SJSA1 (cell line): ENCODE measurements around the gene SMYD3. TPM values are rescaled to one million over a fixed set of nuclear protein-coding genes. Genes with fewer than 3 reads are reported as not detected.
A peak's percentile ranks its signal among the peaks of the same experiment; 100 is the strongest.

Source experiments
- DNase-seq, 2 experiments: peaks; one replicate each; pipeline ENCODE4 v3.0.0-alpha.2; 2015 to 2020; ENCODE audit warnings: low spot score in 2 of 2, low read depth in 1 of 2
- H3K27ac ChIP-seq: fragments of 250-450 bp; sonication (Bioruptor Pico); 2 replicates; pipeline ENCODE4 v1.5.1; 2020; ENCODE audit warnings: mild to moderate bottlenecking, moderate library complexity
- H3K27me3 ChIP-seq: fragments of 250-450 bp; sonication (Bioruptor Pico); replicated peaks from 2 replicates; pipeline ENCODE4 v1.5.1; 2020; ENCODE audit warnings: mild to moderate bottlenecking, moderate library complexity
- H3K36me3 ChIP-seq: fragments of 250-450 bp; sonication (Bioruptor Pico); 2 replicates; pipeline ENCODE4 v1.5.1; 2020; ENCODE audit warnings: mild to moderate bottlenecking
- H3K4me1 ChIP-seq: fragments of 250-450 bp; sonication (Bioruptor Pico); replicated peaks from 2 replicates; pipeline ENCODE4 v1.6.1; 2021; ENCODE audit warnings: mild to moderate bottlenecking
- H3K4me3 ChIP-seq: fragments of 250-450 bp; sonication (Bioruptor Pico); 2 replicates; pipeline ENCODE4 v1.5.1; 2020; ENCODE audit warnings: mild to moderate bottlenecking
- H3K9me3 ChIP-seq: fragments of 250-450 bp; sonication (Bioruptor Pico); replicated peaks from 2 replicates; pipeline ENCODE4 v1.5.1; 2020; ENCODE audit warnings: mild to moderate bottlenecking
- total RNA-seq: library from RNA; depleted of rRNA; stranded (reverse); fragments of >200 nt; shearing (Covaris generic); gene quantifications from 2 replicates; pipeline ENCODE4 v1.2.3, GENCODE V29; 2014

The SMYD3 gene
- total RNA-seq, 1 experiment from 2014 or later = 38.5 TPM

DNA sequence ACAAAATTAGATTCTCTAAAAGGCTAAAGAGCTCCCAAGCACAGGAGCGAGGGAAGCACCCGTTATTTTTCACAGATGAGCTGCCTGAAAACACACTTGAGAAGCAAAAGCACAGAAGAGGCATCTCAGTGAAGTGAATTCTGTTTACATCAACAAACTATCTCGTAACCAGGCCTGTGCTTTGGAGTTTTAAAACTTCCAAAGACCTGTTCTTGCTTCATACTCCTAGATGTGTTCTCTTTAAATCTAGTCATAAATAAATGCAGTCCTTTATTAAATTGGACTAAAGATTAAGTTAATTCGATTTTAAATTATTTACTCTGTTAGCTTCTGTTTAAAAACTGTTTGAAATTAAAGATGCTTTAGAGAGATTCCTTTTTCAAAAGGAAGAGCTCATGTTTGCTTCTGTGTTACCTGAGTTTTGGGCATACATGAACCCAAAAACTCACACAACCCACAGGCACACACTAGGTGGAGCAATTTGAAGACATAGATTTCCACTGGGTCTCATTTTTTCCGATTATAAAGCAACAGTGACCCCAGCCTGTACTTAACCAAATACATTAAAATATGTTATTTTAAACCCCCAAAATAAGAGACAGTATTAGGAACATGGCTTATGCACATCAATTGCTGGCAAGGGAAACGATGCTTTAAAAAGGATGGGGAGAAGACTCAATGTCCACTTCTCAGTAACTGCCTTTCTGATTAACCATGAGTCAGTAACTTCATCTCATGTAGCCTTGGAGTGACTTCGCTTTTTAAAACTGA lies 648.2 kb downstream of the SMYD3 start:
- H3K9me3 ChIP-seq = no peaks in the 10 kb centered on the region
- peak in 1 of 2 experiments; percentile 16 for DNase-seq
- H3K4me1 ChIP-seq = peaks cover 16% of the 10 kb centered on the region
- 0 out of 2 replicates have a peak overlapping the region, but pooled peaks have one; percentile 7 for H3K27ac ChIP-seq
- H3K27me3 ChIP-seq = no peaks in the 10 kb centered on the region
- no peaks in the 10 kb centered on the region for H3K36me3 ChIP-seq
- no peak overlapping the region for H3K4me3 ChIP-seq

DNA sequence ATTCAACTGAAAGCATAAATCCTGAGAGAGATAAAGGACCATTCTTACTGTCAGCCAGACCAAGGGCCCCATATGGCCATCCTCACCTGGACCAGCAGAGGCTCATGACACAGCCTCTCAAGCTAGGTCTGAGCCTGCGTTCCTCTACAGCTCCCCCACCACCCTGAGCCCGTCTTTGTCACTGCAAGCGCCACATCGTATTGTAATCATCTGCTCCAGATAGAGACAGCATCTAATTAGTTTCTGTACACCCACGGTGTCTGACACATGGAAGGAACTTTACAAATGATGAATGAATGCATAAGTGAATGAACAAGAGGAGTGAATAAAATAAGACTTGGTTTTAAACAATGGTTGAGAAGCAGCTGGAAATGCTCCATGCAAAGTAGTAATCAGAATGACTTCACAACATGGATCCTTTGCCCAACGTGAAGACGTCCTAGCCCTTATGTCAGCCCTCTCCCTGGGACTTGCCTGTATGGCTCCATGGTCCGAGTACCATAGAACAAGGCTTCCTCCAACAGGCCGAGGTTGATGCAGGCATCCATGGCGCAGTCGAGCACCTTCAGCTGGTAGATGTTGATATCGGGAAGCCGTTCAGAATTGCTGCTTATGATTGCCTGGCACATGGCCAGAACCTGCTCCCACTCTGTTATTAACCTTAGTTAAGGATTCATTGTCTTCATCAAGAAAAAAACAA lies 648.9 kb downstream of the SMYD3 start:
- no peak overlapping the region for H3K4me3 ChIP-seq
- no peaks in the 10 kb centered on the region for H3K27me3 ChIP-seq
- no peak for DNase-seq
- no peaks in the 10 kb centered on the region for H3K36me3 ChIP-seq
- H3K4me1 ChIP-seq = peaks cover 16% of the 10 kb centered on the region
- H3K27ac ChIP-seq = no peak overlapping the region
- H3K9me3 ChIP-seq = no peaks in the 10 kb centered on the region

DNA sequence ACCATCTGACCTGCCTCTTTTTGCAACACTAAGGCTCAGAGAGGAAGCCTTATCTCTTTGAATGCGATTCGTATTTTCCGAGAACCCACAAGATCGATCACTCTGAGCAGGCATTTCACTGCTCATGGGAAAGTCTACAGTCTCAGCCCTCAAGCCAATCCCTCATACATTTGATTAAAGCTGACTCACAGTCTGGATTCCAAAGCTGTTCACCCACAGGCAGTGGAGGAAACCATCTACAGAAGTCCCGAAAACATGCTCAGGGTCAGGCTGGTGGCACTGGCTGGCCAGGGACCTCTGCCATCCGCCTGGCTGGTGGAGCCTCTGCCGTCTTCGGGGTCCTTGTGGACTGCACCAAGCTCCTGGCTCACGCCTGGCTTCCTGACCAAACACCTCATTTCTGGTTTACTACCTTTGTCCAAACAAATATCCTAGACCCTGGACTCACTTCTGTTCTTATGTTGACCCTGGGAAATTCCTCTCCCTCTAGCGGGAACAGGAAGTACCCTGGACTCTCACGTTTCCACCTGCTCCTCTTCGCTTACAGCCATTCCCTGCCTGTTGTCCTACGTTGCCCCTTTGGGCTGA lies 650.0 kb downstream of the SMYD3 start:
- no peaks in the 10 kb centered on the region for H3K36me3 ChIP-seq
- H3K9me3 ChIP-seq = no peaks in the 10 kb centered on the region
- H3K27ac ChIP-seq = no peak overlapping the region
- no peak overlapping the region for H3K4me3 ChIP-seq
- no peaks in the 10 kb centered on the region for H3K27me3 ChIP-seq
- H3K4me1 ChIP-seq = peaks cover 16% of the 10 kb centered on the region
- no peak for DNase-seq

DNA sequence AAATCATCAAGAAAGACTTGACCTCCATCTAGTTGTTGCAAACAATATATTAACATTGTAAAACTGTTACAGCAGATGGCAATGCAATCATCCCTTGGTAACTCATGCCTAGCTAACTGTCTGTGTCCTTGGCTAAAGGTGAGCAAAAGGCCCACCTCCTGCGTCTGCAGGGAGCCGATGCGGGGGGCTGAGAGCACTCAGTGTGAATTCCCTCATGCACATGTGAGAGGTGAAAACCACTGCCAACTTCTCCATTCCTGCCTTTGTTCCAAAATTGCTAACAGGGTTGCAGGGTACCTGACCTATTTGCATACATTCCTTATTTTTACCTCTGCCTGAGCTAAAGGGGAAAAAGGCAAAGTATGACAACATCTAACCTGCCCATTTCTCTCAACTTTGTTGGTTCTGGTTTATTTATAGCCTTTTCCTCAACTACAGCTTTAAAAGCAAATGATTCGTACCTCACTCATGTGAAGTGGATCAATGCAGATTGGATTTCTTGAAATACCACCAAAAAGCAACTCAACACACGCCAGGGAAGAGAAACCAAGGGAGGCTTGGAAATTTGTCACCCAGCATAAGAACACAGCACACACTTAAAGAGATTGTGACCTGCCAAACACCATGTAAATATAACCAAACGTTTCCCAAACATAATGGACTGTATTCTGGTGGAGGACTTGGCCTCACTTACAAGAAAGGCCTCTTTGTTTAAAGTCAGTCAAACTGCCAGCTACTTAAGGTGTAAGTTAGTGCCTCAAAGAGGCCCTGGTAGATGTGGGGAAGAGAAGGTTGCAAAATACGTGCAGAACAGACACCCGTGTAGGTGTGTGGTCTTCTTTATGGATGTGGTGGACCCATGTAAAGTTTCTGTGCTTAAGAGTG lies 651.0 kb downstream of the SMYD3 start:
- no peak for DNase-seq
- Histone ChIP-seq H3K27ac (no peak overlapping the region), H3K9me3 (no peaks in the 10 kb centered on the region), H3K36me3 (no peaks in the 10 kb centered on the region), H3K4me1 (peaks cover 16% of the 10 kb centered on the region), H3K4me3 (no peak overlapping the region), H3K27me3 (no peaks in the 10 kb centered on the region)

DNA sequence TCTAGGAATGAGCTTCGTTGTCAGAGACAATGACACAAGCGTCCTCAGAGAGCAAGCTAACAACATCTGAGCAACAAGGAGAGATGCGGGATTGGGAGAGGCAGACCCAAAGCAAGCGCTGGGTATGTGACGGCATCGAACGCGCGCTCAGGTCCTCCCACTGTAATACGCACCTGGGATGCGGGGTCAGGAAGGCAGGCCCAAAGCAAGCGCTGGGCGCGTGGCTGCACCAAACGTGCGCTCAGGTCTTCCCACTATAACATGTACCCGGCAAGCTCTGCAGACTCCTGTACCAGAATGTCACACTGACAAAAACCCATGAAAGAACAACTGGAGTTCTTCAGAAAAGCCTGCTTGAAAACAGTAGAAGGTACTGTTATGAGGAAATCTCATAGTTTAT lies 653.8 kb downstream of the SMYD3 start:
- Histone ChIP-seq H3K36me3 (no peaks in the 10 kb centered on the region), H3K4me1 (no peaks in the 10 kb centered on the region), H3K27me3 (no peaks in the 10 kb centered on the region), H3K27ac (no peak overlapping the region), H3K4me3 (no peak overlapping the region), H3K9me3 (no peaks in the 10 kb centered on the region)
- DNase-seq = no peak

DNA sequence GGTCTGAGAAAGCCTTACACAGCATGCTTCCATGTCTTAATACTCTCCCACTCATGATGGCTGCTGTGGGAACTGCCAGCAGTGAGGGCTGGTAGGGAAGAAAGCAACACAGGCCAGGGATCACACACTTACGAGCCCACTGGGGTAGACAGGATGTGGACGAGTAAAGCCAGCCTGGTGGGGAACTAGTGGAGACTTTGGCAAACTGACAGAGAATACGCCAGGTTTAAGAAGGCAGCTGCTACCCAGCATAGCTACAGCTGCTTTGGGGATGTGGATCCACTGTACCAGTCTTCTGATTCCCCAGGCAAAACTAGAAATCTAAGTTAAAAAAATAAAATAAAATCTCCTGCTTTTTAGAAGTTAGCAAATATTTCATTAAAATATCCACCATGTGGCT lies 664.0 kb downstream of the SMYD3 start:
- Histone ChIP-seq H3K36me3 (no peaks in the 10 kb centered on the region), H3K27me3 (no peaks in the 10 kb centered on the region), H3K4me1 (no peaks in the 10 kb centered on the region; the same call in 1 of the 2 replicates), H3K27ac (no peak overlapping the region), H3K4me3 (no peak overlapping the region), H3K9me3 (no peaks in the 10 kb centered on the region)
- DNase-seq = no peak

DNA sequence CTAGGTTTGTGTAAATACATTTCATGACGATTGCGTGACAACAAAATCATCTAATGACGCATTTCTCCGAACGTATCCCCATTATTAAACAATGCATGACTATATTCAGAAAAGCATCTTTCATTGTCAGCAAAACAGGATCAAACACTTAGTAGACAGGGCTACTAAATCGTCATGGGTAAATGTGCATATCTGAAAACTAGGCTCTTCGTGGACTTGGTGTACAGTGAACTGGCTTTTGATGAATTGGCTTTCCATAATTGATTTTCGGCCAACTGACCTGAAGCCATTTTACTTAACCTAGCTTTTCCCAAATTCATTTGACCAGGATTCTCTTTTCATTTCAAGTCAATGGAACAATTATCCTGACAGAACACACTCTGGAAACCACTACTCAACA lies 665.0 kb downstream of the SMYD3 start:
- no peaks in the 10 kb centered on the region for H3K27me3 ChIP-seq
- peaks cover 7% of the 10 kb centered on the region for H3K4me1 ChIP-seq
- no peaks in the 10 kb centered on the region for H3K9me3 ChIP-seq
- H3K27ac ChIP-seq = no peak overlapping the region
- H3K36me3 ChIP-seq = no peaks in the 10 kb centered on the region
- no peak overlapping the region for H3K4me3 ChIP-seq
- DNase-seq = no peak

DNA sequence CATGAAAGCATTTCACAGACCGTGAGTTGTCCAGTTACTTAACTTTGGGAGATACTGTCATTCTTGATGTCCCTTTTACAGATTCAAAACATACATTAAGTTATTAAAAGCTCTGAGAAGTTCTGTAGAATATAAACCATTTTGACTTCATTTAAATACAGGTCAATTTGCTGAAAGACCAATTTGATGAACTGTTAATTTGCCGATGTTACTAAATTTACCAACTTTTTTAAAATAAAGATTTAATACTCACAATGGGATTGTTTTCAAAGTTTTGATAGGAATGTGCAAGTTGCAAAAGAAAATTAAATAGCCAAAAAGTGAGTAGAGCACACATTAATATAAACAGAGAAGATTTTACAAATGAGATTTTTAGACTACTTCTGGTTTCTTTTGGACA lies 666.1 kb downstream of the SMYD3 start:
- no peak for DNase-seq
- no peaks in the 10 kb centered on the region for H3K27me3 ChIP-seq
- no peaks in the 10 kb centered on the region for H3K9me3 ChIP-seq
- no peaks in the 10 kb centered on the region for H3K36me3 ChIP-seq
- no peak overlapping the region for H3K4me3 ChIP-seq
- H3K27ac ChIP-seq = no peak overlapping the region
- peaks cover 7% of the 10 kb centered on the region for H3K4me1 ChIP-seq

DNA sequence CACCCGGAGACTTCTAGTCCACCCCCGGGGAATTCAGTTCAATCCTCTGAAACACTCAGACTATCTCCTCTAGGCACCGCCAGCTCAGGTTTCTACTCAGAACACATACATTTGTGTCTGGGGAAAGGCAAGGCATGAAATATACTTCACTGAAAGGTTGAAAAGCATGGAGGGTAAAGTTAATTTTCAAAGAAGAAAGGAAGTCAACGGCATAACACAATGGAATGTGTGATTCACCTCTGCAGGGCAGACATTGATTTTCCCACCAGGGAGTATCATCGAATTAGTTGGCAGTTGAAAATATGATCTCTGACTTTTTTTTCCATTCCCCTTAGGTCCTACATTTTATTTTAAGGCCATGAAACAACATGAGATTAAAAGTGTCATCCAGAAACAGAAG lies 669.4 kb downstream of the SMYD3 start:
- peak overlapping the region; percentile 36 for H3K27ac ChIP-seq
- no peak overlapping the region for H3K4me3 ChIP-seq
- no peaks in the 10 kb centered on the region for H3K27me3 ChIP-seq
- no peaks in the 10 kb centered on the region for H3K9me3 ChIP-seq
- no peaks in the 10 kb centered on the region for H3K36me3 ChIP-seq
- peak in 1 of 2 experiments; percentile 18 for DNase-seq
- peaks cover 7% of the 10 kb centered on the region for H3K4me1 ChIP-seq

DNA sequence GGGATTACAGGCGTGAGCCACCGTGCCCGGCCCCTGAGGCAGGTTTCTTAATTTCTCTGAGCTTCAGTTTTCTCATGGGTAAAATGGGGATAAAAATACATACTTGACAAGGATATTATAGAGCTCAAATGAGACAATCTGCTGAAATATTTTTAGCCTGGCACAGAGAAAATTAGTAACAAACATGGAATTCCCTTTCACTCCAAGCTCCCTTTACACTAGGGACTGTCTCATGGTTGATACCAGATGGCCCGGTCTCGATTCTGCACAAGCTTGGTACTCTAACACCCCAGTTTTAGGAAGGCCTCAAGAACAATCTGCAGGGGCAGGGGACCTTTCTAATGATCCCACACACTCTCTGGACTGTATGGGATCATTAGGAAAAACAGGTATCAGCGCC lies 671.7 kb downstream of the SMYD3 start:
- Histone ChIP-seq H3K9me3 (no peaks in the 10 kb centered on the region), H3K36me3 (no peaks in the 10 kb centered on the region), H3K4me3 (no peak overlapping the region), H3K4me1 (peaks cover 16% of the 10 kb centered on the region), H3K27me3 (no peaks in the 10 kb centered on the region), H3K27ac (no peak overlapping the region)
- no peak for DNase-seq

DNA sequence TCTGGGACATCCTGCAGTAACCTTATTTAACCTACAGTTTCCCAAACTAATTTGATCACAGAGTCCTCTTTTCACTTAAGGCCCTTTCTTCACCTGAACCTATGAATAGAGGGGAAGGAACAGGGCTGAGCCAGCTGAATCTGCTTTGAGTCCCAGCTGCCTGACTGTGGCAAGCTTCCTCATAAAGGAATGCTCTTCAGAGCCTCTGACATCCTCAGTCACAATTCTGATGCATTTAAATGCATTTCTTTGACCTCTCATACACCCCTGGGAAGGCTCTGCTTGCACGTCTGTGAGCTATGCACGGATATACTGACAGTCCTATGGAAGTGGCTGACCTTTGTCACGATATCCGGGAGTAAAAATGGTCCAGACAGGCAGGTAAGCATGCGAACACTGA lies 673.1 kb downstream of the SMYD3 start:
- Histone ChIP-seq H3K27ac (no peak overlapping the region), H3K9me3 (no peaks in the 10 kb centered on the region), H3K36me3 (no peaks in the 10 kb centered on the region), H3K27me3 (no peaks in the 10 kb centered on the region), H3K4me3 (no peak overlapping the region), H3K4me1 (peaks cover 16% of the 10 kb centered on the region)
- no peak for DNase-seq

DNA sequence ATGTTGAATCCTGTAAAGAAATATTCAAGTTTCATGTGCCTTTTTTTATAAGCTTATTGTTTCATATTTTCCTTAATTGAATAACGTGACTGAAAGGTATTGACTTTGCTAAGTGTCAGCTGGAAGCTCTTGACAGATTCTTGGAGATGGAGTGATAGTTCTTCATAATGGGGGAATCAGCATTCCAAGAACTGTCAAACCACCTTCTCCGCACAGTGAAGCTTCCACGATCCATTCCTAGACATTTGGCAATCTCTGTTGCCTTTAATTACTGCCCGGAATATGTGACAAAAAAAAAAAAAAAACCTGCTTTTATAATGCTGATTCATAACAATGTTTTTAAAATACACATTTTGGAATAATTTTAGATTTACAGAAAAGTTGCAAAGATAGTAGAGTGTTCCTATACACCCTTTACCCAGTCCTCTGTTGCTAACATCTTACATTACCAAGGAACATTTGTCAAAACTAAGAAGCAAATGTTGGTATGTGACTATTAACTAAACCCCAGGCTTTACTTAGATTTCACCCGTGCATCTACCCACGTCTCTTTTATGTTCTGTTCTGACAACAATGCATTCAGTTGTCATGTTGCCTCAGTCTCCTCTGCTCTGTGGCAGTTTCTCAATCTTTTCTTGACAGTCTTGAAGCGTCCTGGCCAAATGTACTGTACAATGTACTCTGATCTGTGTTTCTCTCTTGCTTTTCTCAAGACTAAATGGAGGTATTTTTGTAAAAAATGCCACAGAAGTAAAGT lies 674.1 kb downstream of the SMYD3 start:
- Histone ChIP-seq H3K36me3 (no peaks in the 10 kb centered on the region), H3K4me1 (peaks cover 16% of the 10 kb centered on the region), H3K27me3 (no peaks in the 10 kb centered on the region), H3K9me3 (no peaks in the 10 kb centered on the region), H3K27ac (no peak overlapping the region), H3K4me3 (no peak overlapping the region)
- DNase-seq = no peak

DNA sequence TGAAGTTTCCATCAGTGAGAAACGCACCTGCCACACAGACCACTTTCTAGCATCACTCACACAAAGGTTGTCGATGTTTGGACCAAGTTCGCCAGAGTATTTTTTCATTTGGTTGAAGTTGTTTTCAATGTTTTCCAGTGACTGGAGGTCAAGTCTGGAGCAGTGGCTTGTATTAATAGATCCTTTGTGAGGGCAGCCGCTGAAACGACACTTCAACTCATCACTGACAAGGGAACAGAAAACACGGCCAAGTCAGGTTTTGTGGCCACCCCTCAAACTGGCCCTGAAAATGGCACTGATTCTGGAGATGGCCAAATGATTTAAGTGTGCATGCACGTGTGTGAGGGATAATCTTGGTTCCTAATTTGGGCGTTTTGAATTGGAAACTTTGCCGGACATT lies 675.6 kb downstream of the SMYD3 start:
- Histone ChIP-seq H3K27me3 (no peaks in the 10 kb centered on the region), H3K9me3 (no peaks in the 10 kb centered on the region), H3K4me1 (peaks cover 9% of the 10 kb centered on the region), H3K4me3 (no peak overlapping the region), H3K27ac (no peak overlapping the region), H3K36me3 (no peaks in the 10 kb centered on the region)
- DNase-seq = no peak
